Body of pancreas (tissue), 4 donors: ENCODE data around the gene SLC41A3.

Experiments
- POLR2A ChIP-seq, 3 donors: fragments of 450-650 bp; IDR thresholded peaks; one replicate each; pipeline ENCODE4 v1.6.1; 2016; ENCODE audit warnings: antibody characterized with exemption in 3 of 3, mild to moderate bottlenecking in 2 of 3
- TF ChIP-seq, protein P1 (sequence below), 7 experiments: fragments of 450-650 bp in 4 of 7; fragments of 200-600 bp in 3 of 7; sonication (generic) in 3 of 7; IDR thresholded peaks; one replicate each; pipeline ENCODE4 v1.5.1; 2016 to 2019; ENCODE audit warnings: antibody characterized with exemption in 7 of 7

DNA sequence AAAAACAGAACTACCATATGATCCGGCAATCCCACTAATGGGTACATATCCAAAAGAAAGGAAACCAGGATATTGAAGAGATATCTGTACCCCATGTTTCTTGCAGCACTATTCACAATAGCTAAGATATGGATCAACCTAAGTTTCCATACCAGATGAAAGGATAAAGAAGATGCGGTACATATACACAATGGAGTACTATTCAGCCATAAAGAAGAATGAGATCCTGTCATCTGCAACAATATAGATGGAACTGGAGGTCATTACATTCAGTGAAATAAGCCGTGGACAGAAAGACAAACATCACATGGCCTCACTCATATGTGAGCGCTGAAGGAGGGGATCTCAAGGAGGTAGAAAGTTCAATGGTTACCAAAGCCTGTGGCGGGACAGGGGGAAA lies 3.0 kb downstream of the SLC41A3 start:
- TF ChIP-seq, protein P1, sequence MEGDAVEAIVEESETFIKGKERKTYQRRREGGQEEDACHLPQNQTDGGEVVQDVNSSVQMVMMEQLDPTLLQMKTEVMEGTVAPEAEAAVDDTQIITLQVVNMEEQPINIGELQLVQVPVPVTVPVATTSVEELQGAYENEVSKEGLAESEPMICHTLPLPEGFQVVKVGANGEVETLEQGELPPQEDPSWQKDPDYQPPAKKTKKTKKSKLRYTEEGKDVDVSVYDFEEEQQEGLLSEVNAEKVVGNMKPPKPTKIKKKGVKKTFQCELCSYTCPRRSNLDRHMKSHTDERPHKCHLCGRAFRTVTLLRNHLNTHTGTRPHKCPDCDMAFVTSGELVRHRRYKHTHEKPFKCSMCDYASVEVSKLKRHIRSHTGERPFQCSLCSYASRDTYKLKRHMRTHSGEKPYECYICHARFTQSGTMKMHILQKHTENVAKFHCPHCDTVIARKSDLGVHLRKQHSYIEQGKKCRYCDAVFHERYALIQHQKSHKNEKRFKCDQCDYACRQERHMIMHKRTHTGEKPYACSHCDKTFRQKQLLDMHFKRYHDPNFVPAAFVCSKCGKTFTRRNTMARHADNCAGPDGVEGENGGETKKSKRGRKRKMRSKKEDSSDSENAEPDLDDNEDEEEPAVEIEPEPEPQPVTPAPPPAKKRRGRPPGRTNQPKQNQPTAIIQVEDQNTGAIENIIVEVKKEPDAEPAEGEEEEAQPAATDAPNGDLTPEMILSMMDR (IDR thresholded peaks at IDR 0.05) = no peak
- no peak for TF ChIP-seq POLR2A (IDR thresholded peaks at IDR 0.05)
